Umbilical cord (tissue), 2 donors: ENCODE measurements around the gene SHD. TPM values are rescaled to one million over a fixed set of nuclear protein-coding genes. Genes with fewer than 3 reads are reported as not detected.
"Not testable (repeated sequence)": the region's sequence is repeated elsewhere in the genome, so short reads cannot be mapped to it uniquely, and the experiment has no call there.

ENCODE experiments used
- DNase-seq: peaks from one replicate; pipeline ENCODE4 v3.0.0-alpha.2; 2015; ENCODE audit warnings: low spot score
- total RNA-seq: library from RNA; depleted of rRNA; stranded (reverse); fragments of >200 nt; gene quantifications from one replicate; pipeline ENCODE4 v1.2.3, GENCODE V29; 2014; ENCODE audit warnings: low replicate concordance; ENCODE audit not compliant: insufficient read depth

Gene SHD
- total RNA-seq, 1 donor from 2014 or later, result 2.9 TPM

DNA sequence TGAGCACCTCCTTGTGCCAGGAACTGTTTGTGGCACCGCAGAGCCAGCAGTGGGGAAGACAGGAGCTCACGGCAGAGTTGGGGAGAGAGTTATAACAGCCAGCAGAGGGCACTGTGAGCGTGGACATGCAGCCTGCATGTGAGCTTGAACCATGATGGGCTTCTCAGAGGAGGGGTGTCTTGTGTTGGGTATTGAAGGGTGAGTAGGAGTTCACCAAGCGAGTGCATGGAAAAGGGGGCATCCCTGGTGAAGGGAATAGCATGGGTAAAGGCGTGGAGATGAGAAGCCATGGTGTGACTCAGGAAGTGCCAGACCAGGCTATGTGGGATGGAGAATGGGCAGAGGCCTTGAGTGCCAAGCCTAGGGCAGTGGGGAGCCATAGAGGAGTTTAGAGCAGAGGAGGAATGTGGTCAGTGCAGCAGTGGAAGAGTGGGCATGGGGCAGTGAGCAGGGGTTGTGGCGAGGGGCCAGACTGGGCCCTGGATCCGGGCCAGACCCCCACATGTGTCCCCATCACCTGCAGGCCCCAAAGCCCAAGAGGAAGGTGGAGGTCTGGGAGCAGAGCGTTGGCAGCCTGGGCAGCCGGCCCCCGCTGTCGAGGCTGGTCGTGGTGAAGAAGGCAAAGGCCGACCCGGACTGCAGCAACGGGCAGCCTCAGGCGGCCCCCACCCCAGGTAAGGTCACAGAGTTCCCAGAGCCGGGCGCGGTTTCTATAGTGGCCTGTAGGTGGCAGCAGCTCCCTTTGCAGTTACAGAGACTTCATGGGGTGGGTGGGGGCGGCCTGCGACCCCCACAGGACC, 11.8 kb upstream of the SHD start:
- peak; percentile 11 for DNase-seq

- no peak for DNase-seq
Measured at GRCh38 chr19:4267901-4268815, 10.9 kb upstream of the SHD start.

GRCh38 chr19:4268816-4269430, 10.1 kb upstream of the SHD start:
- DNase-seq, result no peak

DNA sequence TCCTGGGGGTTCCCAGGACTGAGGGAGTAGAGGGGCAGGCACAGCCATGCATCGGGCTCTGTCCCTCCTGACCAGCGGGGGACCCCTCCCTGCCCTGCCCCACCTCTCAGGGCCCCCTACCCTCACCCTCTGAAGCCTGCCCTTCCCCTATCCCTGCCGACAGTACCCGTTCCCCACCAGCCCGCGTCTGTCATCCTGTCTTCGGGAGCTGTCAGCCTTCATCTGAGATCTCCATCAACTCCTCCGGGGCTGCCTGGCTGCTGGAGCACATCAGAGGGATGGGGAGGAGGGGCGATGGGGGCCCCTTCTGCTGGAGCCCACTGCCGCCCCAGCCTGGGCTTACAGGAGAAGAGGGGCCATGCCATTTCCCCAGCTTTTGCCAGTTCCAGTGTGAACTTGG, 6.2 kb upstream of the SHD start:
- no peak for DNase-seq

- not testable (repeated sequence) for DNase-seq
Measured at GRCh38 chr19:4274321-4274686, 4.8 kb upstream of the SHD start.

DNA sequence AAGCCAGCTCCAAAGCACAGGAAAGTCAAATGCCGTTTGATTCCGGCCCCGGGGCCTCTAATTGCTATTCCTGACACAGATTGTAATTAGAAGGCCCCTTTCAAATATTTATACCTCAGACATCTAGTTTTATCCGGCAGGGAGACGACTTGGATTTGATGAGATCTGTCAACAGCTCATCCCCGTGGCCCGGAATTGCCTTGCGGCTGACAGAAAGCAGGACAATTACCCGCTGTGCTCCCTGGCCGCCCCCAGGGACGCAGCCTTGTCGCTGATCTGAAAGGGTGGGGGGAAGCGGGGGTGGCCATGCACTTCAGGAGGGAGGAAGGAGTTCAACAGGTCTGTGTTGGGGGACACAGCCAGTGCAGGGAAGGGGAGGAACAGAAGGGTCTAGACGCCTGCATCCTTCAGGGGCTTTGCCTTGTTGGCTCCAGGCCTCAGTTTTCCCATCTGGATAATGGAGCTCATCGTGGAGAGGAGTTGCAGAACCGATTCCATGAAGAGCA, 1.8 kb upstream of the SHD start:
- no peak for DNase-seq

GRCh38 chr19:4278010-4278409, 1.1 kb upstream of the SHD start:
- DNase-seq, result no peak

DNA sequence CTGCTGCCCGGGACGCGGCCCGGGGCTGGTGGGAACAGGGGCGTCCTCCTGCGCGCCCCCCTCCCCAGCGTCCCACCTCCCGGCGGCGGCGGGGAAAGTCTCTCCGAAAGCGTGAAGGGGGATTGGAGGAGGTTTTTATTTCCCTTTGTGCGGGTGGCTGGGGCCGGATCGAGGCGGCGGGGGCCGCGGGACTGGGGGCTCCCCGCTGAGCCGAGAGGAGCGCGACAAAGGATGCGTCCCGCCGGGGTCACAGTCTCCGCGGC, 132 bp downstream of the SHD start:
- no peak for DNase-seq

GRCh38 chr19:4279530-4280422, 710 bp downstream of the SHD start:
- no peak for DNase-seq

DNA sequence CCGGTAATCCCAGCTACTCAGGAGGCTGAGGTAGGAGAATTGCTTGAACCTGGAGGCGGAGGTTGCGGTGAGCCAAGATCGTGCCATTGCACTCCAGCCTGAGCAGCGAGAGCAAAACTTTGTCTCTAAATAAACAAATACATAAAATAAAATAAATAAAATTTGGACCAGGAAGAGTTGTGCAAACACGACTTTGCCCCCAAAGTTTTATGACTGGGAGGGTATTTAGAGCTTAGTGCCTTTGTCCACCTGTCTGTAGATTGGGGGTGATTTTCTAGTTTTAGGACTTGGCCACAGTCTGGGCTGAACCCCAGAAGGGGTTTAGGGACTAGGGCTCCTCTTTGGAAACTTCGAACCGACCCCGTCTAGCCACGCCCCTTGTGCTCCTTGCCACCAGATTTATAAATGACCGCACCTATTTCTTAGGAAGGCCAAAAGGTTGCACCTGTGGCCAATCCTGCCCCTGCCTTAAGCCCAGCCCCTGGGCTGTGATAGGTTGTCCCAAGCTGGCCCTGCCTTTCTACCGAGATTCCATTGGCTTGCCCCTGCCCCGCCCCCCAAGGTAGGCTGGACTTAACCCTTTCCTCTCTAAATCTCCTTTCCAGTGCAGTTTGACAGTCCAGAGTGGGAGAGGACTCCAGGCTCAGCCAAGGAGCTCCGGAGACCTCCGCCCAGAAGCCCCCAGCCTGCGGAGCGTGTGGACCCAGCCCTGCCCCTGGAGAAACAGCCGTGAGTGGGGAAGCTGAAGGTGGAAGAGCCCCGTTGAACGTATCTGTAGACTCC, 5.3 kb downstream of the SHD start:
- DNase-seq, result no peak

DNA sequence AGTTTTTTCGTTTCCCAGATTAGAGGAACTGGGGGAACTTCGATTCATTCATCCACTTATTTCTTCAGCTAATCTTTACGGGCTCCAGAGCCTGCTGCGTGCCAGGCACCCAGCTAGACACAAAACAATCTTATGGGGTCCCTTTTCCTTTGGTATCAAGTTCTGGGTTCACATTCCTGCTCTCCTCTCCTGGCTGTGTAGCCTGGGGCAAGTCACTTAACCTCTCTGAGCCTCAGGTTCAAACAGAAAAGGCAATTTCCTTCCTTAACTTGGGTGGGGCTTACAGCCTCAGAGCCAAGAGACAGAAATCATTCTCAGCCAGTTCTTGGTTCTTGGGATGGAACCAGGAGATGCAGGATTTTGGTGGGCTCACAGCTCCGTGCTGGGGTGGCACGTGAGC, 5.9 kb downstream of the SHD start:
- DNase-seq, result no peak

DNA sequence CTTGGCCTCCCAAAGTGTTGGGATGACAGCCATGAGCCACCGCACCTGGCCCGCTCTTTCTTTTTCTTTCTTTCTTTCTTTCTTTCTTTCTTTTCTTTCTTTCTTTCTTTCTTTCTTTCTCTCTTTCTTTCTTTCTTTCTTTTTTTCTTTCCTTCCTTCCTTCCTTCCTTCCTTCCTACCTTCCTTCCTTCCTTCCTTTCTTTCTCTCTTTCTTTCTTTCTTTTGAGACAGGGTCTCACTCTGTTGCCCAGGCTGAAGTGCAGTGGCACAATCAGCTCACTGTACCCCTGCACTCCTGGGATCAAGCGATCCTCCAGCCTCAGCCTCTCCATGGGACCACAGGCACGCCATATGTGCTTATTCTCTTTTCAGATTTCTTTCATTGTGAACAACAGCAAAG, 7.1 kb downstream of the SHD start:
- not testable (repeated sequence) for DNase-seq

GRCh38 chr19:4288091-4288777, 9.2 kb downstream of the SHD start:
- no peak for DNase-seq

DNA sequence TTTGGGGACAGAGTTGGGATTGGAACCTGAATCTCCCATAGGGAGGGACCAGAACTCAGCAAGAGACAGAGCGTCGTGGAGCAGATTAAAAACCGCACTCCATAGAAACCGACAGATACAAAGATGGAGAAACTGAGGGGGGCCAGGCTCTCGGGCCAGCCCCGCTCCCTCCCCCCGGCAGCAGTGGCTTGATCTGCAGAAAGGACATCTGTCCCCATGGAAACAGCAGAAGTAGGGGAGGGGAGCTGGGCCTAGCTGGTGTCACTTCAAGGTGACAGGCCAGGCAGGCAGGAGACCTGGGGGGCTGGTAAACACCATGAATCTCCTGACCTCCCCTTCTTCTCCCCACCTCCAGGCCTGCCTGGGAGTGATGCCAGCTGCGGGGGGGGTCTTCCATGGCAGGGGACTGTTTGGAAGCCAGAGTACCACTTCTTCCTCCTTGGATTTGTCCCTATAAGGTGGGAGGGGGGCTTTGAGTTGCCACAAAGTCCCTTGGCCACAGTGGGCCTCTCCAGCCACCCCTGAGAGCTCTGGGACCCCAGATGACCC, 12.2 kb downstream of the SHD start:
- no peak for DNase-seq

GRCh38 chr19:4292515-4292914, 13.4 kb downstream of the SHD start:
- no peak for DNase-seq

GRCh38 chr19:4294389-4294788, 15.3 kb downstream of the SHD start:
- DNase-seq, result no peak

DNA sequence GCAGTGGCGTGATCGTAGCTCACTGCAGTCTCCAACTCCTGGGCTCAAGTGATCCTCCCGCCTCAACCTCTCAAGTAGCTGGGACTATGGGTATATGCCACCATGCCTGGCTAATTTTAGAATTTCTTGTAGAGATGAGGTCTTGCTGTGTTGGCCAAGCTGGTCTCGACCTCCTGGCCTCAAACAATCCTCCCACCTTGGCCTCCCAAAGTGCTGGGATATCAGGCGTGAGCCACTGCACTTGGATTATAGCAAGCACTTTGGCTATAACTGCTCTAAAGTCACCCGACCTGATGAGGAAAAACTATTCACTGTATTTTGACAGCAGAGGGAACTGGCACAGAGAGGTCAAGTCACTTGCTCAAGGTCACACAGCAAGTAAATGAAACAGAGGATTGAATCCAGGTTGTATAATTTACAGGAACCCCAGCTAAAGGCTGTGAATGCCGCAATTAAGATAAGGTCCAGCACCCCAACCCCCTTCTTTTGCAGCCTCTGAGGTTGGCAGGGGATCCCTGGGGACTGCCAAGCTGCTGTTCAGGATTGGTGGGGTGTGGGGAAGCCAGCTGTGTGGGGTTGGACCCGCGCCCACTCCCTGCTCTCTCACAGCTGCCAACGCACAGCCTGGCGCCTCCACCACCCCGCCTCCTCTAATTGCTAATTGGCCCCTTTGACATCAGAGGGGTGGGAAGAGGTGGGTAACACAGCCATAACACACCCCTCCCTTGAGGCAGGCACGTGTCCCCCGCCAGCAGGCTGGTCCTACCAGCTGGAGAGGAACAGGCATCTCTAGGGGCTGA, 17.1 kb downstream of the SHD start:
- no peak for DNase-seq

DNA sequence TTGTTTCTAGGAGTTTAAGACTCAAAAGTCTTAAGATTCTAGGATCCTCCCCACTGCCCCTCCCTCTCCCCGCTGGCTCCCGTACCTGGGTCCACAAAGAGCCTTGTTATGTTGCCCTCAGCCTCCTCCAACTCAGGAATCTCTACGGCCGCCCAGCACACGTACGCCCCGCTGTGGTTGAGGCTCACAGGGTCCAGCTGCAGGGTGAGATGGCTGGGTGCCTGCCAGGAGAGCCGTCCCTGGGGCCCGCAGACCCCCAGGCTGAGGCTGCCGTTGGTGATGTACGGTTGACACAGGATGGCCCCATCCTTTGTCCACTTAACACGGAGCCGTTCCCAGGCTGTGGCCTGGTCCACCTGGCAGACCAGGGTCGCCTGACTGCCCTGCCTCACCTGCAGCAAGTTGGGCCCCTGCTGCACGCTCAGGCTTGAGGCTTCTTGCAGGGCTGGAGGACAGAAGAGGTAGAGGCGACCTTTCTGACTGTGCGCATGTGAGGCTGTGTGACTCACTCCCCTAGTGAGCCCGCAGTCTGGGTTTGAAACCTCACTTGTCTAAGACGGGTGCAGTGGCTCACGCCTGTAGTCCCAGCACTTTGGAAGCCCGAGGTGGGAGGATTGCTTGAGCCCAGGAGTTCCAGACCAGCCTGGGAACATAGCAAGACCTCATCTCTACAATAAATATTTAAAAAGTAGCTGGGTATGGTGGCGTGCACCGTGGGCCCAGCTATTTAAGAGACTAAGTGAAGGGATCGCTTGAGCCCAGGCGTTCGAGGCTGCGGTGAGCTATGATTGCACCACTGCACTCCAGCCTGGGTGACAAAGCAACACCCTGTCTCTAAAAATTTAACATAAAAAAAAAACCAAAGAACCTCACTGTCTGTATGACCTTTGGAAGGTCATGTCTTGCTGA, 19.1 kb downstream of the SHD start:
- DNase-seq, result no peak
